NCI-H2029 (cell line): ENCODE measurements around the gene KLHL15.
"Not testable (repeated sequence)": the region's sequence is repeated elsewhere in the genome, so short reads cannot be mapped to it uniquely, and the experiment has no call there.

Experiments
- DNase-seq: peaks from one replicate; lab custom pipeline; 2025; lab: John Stamatoyannopoulos, UW

The KLHL15 gene

GRCh38 chrX:24018809-24019208 lies 8.2 kb downstream of the KLHL15 start:
- DNase-seq: no peak

- no peak for DNase-seq
Measured at GRCh38 chrX:24017674-24018073, 9.3 kb downstream of the KLHL15 start.

GRCh38 chrX:24014388-24015018 lies 12.5 kb downstream of the KLHL15 start:
- no peak for DNase-seq

- no peak for DNase-seq
Measured at GRCh38 chrX:24012266-24012665, 14.7 kb downstream of the KLHL15 start.

GRCh38 chrX:24005867-24006266 lies 21.1 kb downstream of the KLHL15 start:
- DNase-seq: no peak

- no peak for DNase-seq
Measured at GRCh38 chrX:24005028-24005427, 22.0 kb downstream of the KLHL15 start.

- no peak for DNase-seq
Measured at GRCh38 chrX:24002792-24003191, 24.2 kb downstream of the KLHL15 start.

- DNase-seq: no peak
Measured at GRCh38 chrX:24002167-24002566, 24.8 kb downstream of the KLHL15 start.

- DNase-seq: no peak
Measured at GRCh38 chrX:23999671-24000070, 27.3 kb downstream of the KLHL15 start.

- no peak for DNase-seq
Measured at GRCh38 chrX:23993012-23993633, 33.9 kb downstream of the KLHL15 start.

GRCh38 chrX:23992431-23992830 lies 34.6 kb downstream of the KLHL15 start:
- no peak for DNase-seq

GRCh38 chrX:23990455-23990854 lies 36.5 kb downstream of the KLHL15 start:
- no peak for DNase-seq

- DNase-seq: no peak
Measured at GRCh38 chrX:23989689-23990088, 37.3 kb downstream of the KLHL15 start.

- no peak for DNase-seq
Measured at GRCh38 chrX:23982891-23983290, 44.1 kb downstream of the KLHL15 start.

- peak; percentile 1 for DNase-seq
Measured at GRCh38 chrX:23981711-23982110, 45.3 kb downstream of the KLHL15 start.

- DNase-seq: no peak
Measured at GRCh38 chrX:23981222-23981621, 45.8 kb downstream of the KLHL15 start.

GRCh38 chrX:23980011-23980441 lies 47.0 kb downstream of the KLHL15 start:
- DNase-seq: no peak

GRCh38 chrX:23978491-23978890 lies 48.5 kb downstream of the KLHL15 start:
- no peak for DNase-seq

- not testable (repeated sequence) for DNase-seq
Measured at GRCh38 chrX:23965630-23966029, 61.4 kb downstream of the KLHL15 start.

- DNase-seq: no peak
Measured at GRCh38 chrX:23964191-23964590, 62.8 kb downstream of the KLHL15 start.

- DNase-seq: no peak
Measured at GRCh38 chrX:23959781-23960180, 67.2 kb downstream of the KLHL15 start.

GRCh38 chrX:23954396-23954795 lies 72.6 kb downstream of the KLHL15 start:
- no peak for DNase-seq

GRCh38 chrX:23953908-23954269 lies 73.1 kb downstream of the KLHL15 start:
- no peak for DNase-seq
